GM12878 (cell line): ENCODE measurements around the gene MTFR1L. TPM values are rescaled to one million over a fixed set of nuclear protein-coding genes. Genes with fewer than 3 reads are reported as not detected.

ENCODE experiments used
- ATAC-seq: fragments of 200-7000 bp; cut with Tn5 transposase; 3 replicates; pipeline ENCODE4 v1.9.1; 2020; ENCODE audit warnings: mild to moderate bottlenecking, moderate library complexity
- BruUV-seq: library from RNA; stranded (reverse); fragments of 400-500 nt; replicated peaks from 2 replicates; lab custom pipeline; 2021; lab: Mats Ljungman, UMichigan
- CTCF ChIA-PET: fragments of 300-600 bp; sonication (Branson Sonifier 250); formaldehyde crosslinking; extraction: SDS; loops from one replicate; lab custom pipeline; 2021; ENCODE audit warnings: inconsistent platforms; lab: Yijun Ruan, JAX
- POLR2A ChIA-PET: fragments of 350-600 bp; formaldehyde crosslinking; extraction: SDS; loops from one replicate; lab custom pipeline; 2021; ENCODE audit warnings: inconsistent platforms; lab: Charles Lee
- RAD21 ChIA-PET: fragments of 300-600 bp; sonication (Branson Sonifier 250); formaldehyde crosslinking; loops from one replicate; lab custom pipeline; 2023; ENCODE audit warnings: antibody characterized with exemption; ENCODE audit not compliant: unreplicated experiment; lab: Charles Lee
- SMC1A ChIA-PET: fragments of 300-600 bp; sonication (Branson Sonifier 250); formaldehyde crosslinking; loops from one replicate; lab custom pipeline; 2023; ENCODE audit not compliant: unreplicated experiment, uncharacterized antibody; lab: Charles Lee
- DNase-seq: peaks from one replicate; pipeline ENCODE4 v3.0.0-alpha.2; 2011; ENCODE audit warnings: low read depth, low spot score
- FAIRE-seq: peaks from 3 replicates; lab custom pipeline; 2011; peaks lifted over from hg19 to GRCh38; lab: Jason Lieb, UNC
- H2AFZ ChIP-seq: 2 replicates; pipeline ENCODE4 v1.6.0; 2011; ENCODE audit warnings: low read depth, low read length, control low read depth; ENCODE audit not compliant: control insufficient read depth
- H3K27ac ChIP-seq: 2 replicates; pipeline ENCODE4 v1.5.1; 2011; ENCODE audit warnings: control low read depth; ENCODE audit not compliant: control insufficient read depth, insufficient read depth
- H3K27me3 ChIP-seq, 2 experiments: replicated peaks in 1 of 2; 2 replicates each; pipeline versions ENCODE4 v1.6.0 to v1.6.1; 2011; ENCODE audit warnings: low read length in 1 of 2; ENCODE audit not compliant: control insufficient read depth in 2 of 2, insufficient read depth in 2 of 2
- H3K36me3 ChIP-seq, 2 experiments: 2 replicates each; pipeline ENCODE4 v1.5.1; 2011; ENCODE audit warnings: low read length in 1 of 2; ENCODE audit not compliant: control insufficient read depth in 2 of 2, insufficient read depth in 2 of 2
- H3K4me1 ChIP-seq: 2 replicates; pipeline ENCODE4 v1.6.1; 2011; ENCODE audit warnings: mild to moderate bottlenecking, low read length, moderate library complexity, mixed read lengths; ENCODE audit not compliant: control insufficient read depth, insufficient read depth
- H3K4me2 ChIP-seq: 2 replicates; pipeline ENCODE4 v1.6.0; 2011; ENCODE audit warnings: control low read depth; ENCODE audit not compliant: control insufficient read depth, insufficient read depth
- H3K4me3 ChIP-seq: fragments of 200-600 bp; sonication (generic); 2 replicates; pipeline ENCODE4 v1.5.1; 2016
- H3K79me2 ChIP-seq: 2 replicates; pipeline ENCODE4 v1.6.0; 2011; ENCODE audit warnings: low read length; ENCODE audit not compliant: control insufficient read depth, insufficient read depth
- H3K9ac ChIP-seq: 2 replicates; pipeline ENCODE4 v1.8.0; 2011; ENCODE audit warnings: low read length, control low read depth, mixed read lengths; ENCODE audit not compliant: control insufficient read depth, insufficient read depth
- H3K9me3 ChIP-seq: replicated peaks from 3 replicates; pipeline ENCODE4 v1.5.1; 2011; ENCODE audit warnings: mild to moderate bottlenecking, low read length; ENCODE audit not compliant: control insufficient read depth, insufficient read depth
- H4K20me1 ChIP-seq: 2 replicates; pipeline ENCODE4 v1.6.0; 2011; ENCODE audit not compliant: control insufficient read depth, insufficient read depth
- E2F4 ChIP-seq: IDR thresholded peaks from 2 replicates; pipeline ENCODE4 v1.6.1; 2012; ENCODE audit warnings: low read depth, low read length, improper control_type of control experiment
- ETV6 ChIP-seq, 2 experiments: fragments of 450-650 bp in 1 of 2; IDR thresholded peaks in 1 of 2; conservative IDR thresholded peaks in 1 of 2; 2 replicates each; pipeline ENCODE4 v1.6.1; 2014; ENCODE audit warnings: antibody characterized with exemption in 1 of 2, borderline replicate concordance in 1 of 2, low read depth in 1 of 2, mild to moderate bottlenecking in 1 of 2, moderate library complexity in 1 of 2
- TARDBP ChIP-seq: IDR thresholded peaks from 2 replicates; pipeline ENCODE4 v1.6.1; 2016; ENCODE audit warnings: borderline replicate concordance
- WGBS: methylation state at CpG from one replicate; pipeline ENCODE4 v1.1.6; 2016; ENCODE audit warnings: low lambda C conversion rate; ENCODE audit not compliant: insufficient replicate concordance, insufficient coverage; ENCODE audit errors: missing lambda C conversion rate; 5-methylcytosine and 5-hydroxymethylcytosine counted together
- in situ Hi-C: fragments of 300-500 bp; cut with MboI; formaldehyde crosslinking; loops from 9 replicates; pipeline ENCODE4 v1.14.3; 2018; ENCODE audit warnings: mixed read lengths
- intact Hi-C: fragments of 100-400 bp; cut with micrococcal nuclease; formaldehyde crosslinking; loops from one replicate; pipeline ENCODE4 v1.14.2; 2022; ENCODE audit not compliant: unreplicated experiment
- polyA plus RNA-seq, 11 experiments: library from polyadenylated mRNA; depleted of rRNA in 4 of 11; unstranded in 6 of 11; stranded (reverse) in 5 of 11; fragments of >200 nt; fragmentation: Nextera tagmentation in 4 of 11; fragmentation: Illumina TruSeq in 1 of 11; extraction: Ambion mirVana in 4 of 11; extraction: Trizol in 1 of 11; gene quantifications; 1 replicate in 1 of 11; 2 replicates in 10 of 11; pipeline versions ENCODE4 v1.2.1 to v1.2.3, GENCODE V29; 2011 to 2016; ENCODE audit warnings: inconsistent platforms in 2 of 11, missing spikeins in 2 of 11, low read depth in 1 of 11
- total RNA-seq, 4 experiments: library from RNA; depleted of rRNA in 3 of 4; stranded (reverse); fragments of >200 nt in 3 of 4; fragmentation: Illumina TruSeq in 1 of 4; extraction: Trizol in 1 of 4; gene quantifications; 2 replicates each; pipeline versions ENCODE4 v1.2.1 to v1.2.3, GENCODE V29; 2013 to 2021

Gene MTFR1L
- total and polyA plus RNA-seq, 10 of the 15 experiments (the other 5 are each of a cell fraction or from before 2014, with no cell fraction given): 16.9 to 44.2 (median 30.3) TPM

GRCh38 chr1:25795211-25795610 lies 24.5 kb upstream of the MTFR1L start (continued):
- TF ChIP-seq TARDBP: no peak

- Histone ChIP-seq H3K27ac (no peak overlapping the region), H2AFZ (no peak overlapping the region), H3K4me3 (no peak overlapping the region), H3K27me3 (no peaks in the 10 kb centered on the region; a peak in 1 of 4 replicates), H3K4me2 (no peak overlapping the region), H4K20me1 (no peaks in the 10 kb centered on the region), H3K9me3 (no peaks in the 10 kb centered on the region; the same call in 2 of the 3 replicates), H3K4me1 (no peaks in the 10 kb centered on the region; the same call in 1 of the 2 replicates), H3K36me3 (no peaks in the 10 kb centered on the region), H3K9ac (no peak overlapping the region), H3K79me2 (no peaks in the 10 kb centered on the region)
- DNase-seq: no peak
- 62% methylated on average over 22 of the region's 22 CpGs for WGBS
- SMC1A ChIA-PET: interaction anchor here (1.2 to 1.4 kb wide), 2 partner anchors 9 to 187 kb away, joined by 6 to 7 read pairs; no protein-coding TSS in a partner anchor
- TF ChIP-seq ETV6 (conservative IDR thresholded peaks at IDR 0.05 in 1 of 2, IDR thresholded peaks at IDR 0.05 in 1 of 2; ENCODE audit: borderline replicate concordance in 1 of 2, low read depth in 1 of 2) (no peak), E2F4 (no peak)
- BruUV-seq: no TSS peak
- no peak for ATAC-seq
- peak; percentile 23 for FAIRE-seq
- POLR2A ChIA-PET: no interaction called here
- RAD21 ChIA-PET: interaction anchor here (0.6 to 2.0 kb wide), 2 partner anchors 187 to 867 kb away, joined by 3 to 6 read pairs; no protein-coding TSS in a partner anchor
- intact Hi-C loops (loop anchor here (2.0 to 5.0 kb wide), 2 partner anchors 185 to 294 kb away; no protein-coding TSS in a partner anchor), in situ Hi-C loops (loop anchor here (5.0 kb wide), 1 partner anchor 184 kb away; no protein-coding TSS in a partner anchor)
- CTCF ChIA-PET: interaction anchor here (0.7 to 8.4 kb wide), 10 partner anchors 15 to 309 kb away, joined by 3 to 63 read pairs (median 3); no protein-coding TSS in a partner anchor
Observed at GRCh38 chr1:25795946-25796810, 23.6 kb upstream of the MTFR1L start.
